K562 (cell line): ENCODE data around the gene LSM14B. TPM values are rescaled to one million over a fixed set of nuclear protein-coding genes. Genes with fewer than 3 reads are reported as not detected.

Experiments used
- ATAC-seq: fragments of 200-7000 bp; cut with Tn5 transposase; 3 replicates; pipeline ENCODE4 v1.9.1; 2020; ENCODE audit warnings: moderate library complexity
- BruUV-seq: library from RNA; stranded (reverse); fragments of 400-500 nt; replicated peaks from 2 replicates; lab custom pipeline; 2021; lab: Mats Ljungman, UMichigan
- CTCF ChIA-PET: fragments of 300-600 bp; formaldehyde crosslinking; extraction: SDS; loops from one replicate; lab custom pipeline; 2021; ENCODE audit warnings: low intra/inter-chr PET ratio; lab: Yijun Ruan, JAX
- POLR2A ChIA-PET: fragments of 300-600, 350-650 bp; sonication (Branson Sonifier 250); formaldehyde crosslinking; extraction: SDS; loops from one replicate; lab custom pipeline; 2021; ENCODE audit warnings: antibody characterized with exemption, inconsistent platforms; lab: Yijun Ruan, JAX
- DNase-seq, 4 experiments: peaks; one replicate each; pipeline versions ENCODE4 v3.0.0 to v3.0.0-alpha.2; 2011 to 2018; ENCODE audit warnings: low spot score in 3 of 4, mixed read lengths in 3 of 4; ENCODE audit errors: extremely low read depth in 1 of 4
- FAIRE-seq: peaks from 2 replicates; lab custom pipeline; 2011; peaks lifted over from hg19 to GRCh38; lab: Jason Lieb, UNC
- H2AFZ ChIP-seq: 2 replicates; pipeline ENCODE4 v1.6.0; 2011; ENCODE audit warnings: low read depth, low read length, control low read depth, inconsistent platforms
- H3K27ac ChIP-seq: fragments of 200-600 bp; 3 replicates; pipeline ENCODE4 v1.8.0; 2011; ENCODE audit warnings: low read depth, mild to moderate bottlenecking, control low read depth, inconsistent platforms, low read length, moderate library complexity, mixed read lengths; ENCODE audit errors: extremely low read depth
- H3K27me3 ChIP-seq, 2 experiments: fragments of 300-600 bp in 1 of 2; 2 replicates in 1 of 2; 3 replicates in 1 of 2; pipeline versions ENCODE4 v1.6.0 to v1.8.0; 2011; ENCODE audit warnings: inconsistent platforms in 2 of 2, low read length in 2 of 2, mild to moderate bottlenecking in 1 of 2, mixed read lengths in 1 of 2, moderate library complexity in 1 of 2; ENCODE audit not compliant: control insufficient read depth in 2 of 2, insufficient read depth in 2 of 2
- H3K36me3 ChIP-seq: fragments of 300-600 bp; 3 replicates; pipeline ENCODE4 v1.8.0; 2011; ENCODE audit warnings: mild to moderate bottlenecking, low read length, inconsistent platforms; ENCODE audit not compliant: control insufficient read depth, insufficient read depth
- H3K4me1 ChIP-seq, 2 experiments: fragments of 200-600 bp in 1 of 2; replicated peaks in 1 of 2; 2 replicates in 1 of 2; 3 replicates in 1 of 2; pipeline versions ENCODE4 v1.5.1 to v1.8.0; 2011; ENCODE audit warnings: inconsistent platforms in 2 of 2, low read length in 2 of 2, mild to moderate bottlenecking in 1 of 2, mixed read lengths in 1 of 2, moderate library complexity in 1 of 2; ENCODE audit not compliant: control insufficient read depth in 2 of 2, insufficient read depth in 2 of 2
- H3K4me2 ChIP-seq: 2 replicates; pipeline ENCODE4 v1.6.1; 2011; ENCODE audit warnings: low read length, control low read depth, inconsistent platforms, mixed read lengths; ENCODE audit not compliant: insufficient read depth
- H3K4me3 ChIP-seq: fragments of 200-600 bp; sonication (generic), shearing (Covaris generic); 2 replicates; pipeline ENCODE4 v1.5.1; 2016; ENCODE audit warnings: control low read depth, inconsistent platforms
- H3K79me2 ChIP-seq: fragments of 200-600 bp; 3 replicates; pipeline ENCODE4 v1.8.0; 2011; ENCODE audit warnings: low read length, inconsistent platforms; ENCODE audit not compliant: control insufficient read depth, insufficient read depth
- H3K9ac ChIP-seq, 2 experiments: 2 replicates each; pipeline versions ENCODE4 v1.6.0 to v1.6.1; 2011; ENCODE audit warnings: low read depth in 2 of 2, low read length in 2 of 2, control low read depth in 1 of 2, inconsistent platforms in 1 of 2, mild to moderate bottlenecking in 1 of 2, mixed read lengths in 1 of 2; ENCODE audit not compliant: insufficient read depth in 1 of 2
- H3K9me1 ChIP-seq: one replicate; pipeline ENCODE4 v1.6.0; 2011; ENCODE audit warnings: inconsistent platforms, mild to moderate bottlenecking, low read length, moderate library complexity; ENCODE audit not compliant: control insufficient read depth, insufficient read depth
- H3K9me3 ChIP-seq: replicated peaks from 2 replicates; pipeline ENCODE4 v1.5.1; 2011; ENCODE audit warnings: low read depth, low read length, inconsistent platforms; ENCODE audit not compliant: control insufficient read depth, insufficient read depth
- H4K20me1 ChIP-seq: replicated peaks from 2 replicates; pipeline ENCODE4 v1.6.1; 2011; ENCODE audit warnings: low read length, inconsistent platforms, mixed read lengths; ENCODE audit not compliant: control insufficient read depth, insufficient read depth
- ARHGAP35 ChIP-seq: fragments of 450-650 bp; IDR thresholded peaks from 2 replicates; pipeline ENCODE4 v1.6.1; 2018; ENCODE audit not compliant: partially characterized antibody
- BDP1 ChIP-seq: IDR thresholded peaks from 3 replicates; pipeline ENCODE4 v1.6.1; 2011; ENCODE audit not compliant: insufficient read length, insufficient read depth
- BRCA1 ChIP-seq, 2 experiments: fragments of 450-650 bp in 1 of 2; sonication (generic) in 1 of 2; formaldehyde crosslinking in 1 of 2; IDR thresholded peaks; 2 replicates each; pipeline versions ENCODE4 v1.5.0 to v1.6.1; 2017 to 2020; ENCODE audit warnings: mild to moderate bottlenecking in 1 of 2, missing genetic modification reagents in 1 of 2
- ZNF121 ChIP-seq: sonication (generic); formaldehyde crosslinking; conservative IDR thresholded peaks from 2 replicates; pipeline ENCODE4 v1.8.0; 2022; ENCODE audit warnings: missing genetic modification reagents
- WGBS: fragments of 100-300 bp; shearing (Covaris generic); methylation state at CpG from one replicate; pipeline ENCODE4 v1.1.6; 2016; ENCODE audit warnings: low coverage, mixed read lengths; ENCODE audit not compliant: insufficient coverage; ENCODE audit errors: missing lambda C conversion rate; 5-methylcytosine and 5-hydroxymethylcytosine counted together
- in situ Hi-C: fragments of 300-500 bp; cut with MboI; formaldehyde crosslinking; loops from 4 replicates; pipeline ENCODE4 v1.15.0; 2018; ENCODE audit warnings: inconsistent platforms, mixed read lengths
- intact Hi-C: fragments of 100-400 bp; cut with micrococcal nuclease; formaldehyde crosslinking; loops from 2 replicates; pipeline ENCODE4 v1.14.2; 2022
- polyA plus RNA-seq, 8 experiments: library from polyadenylated mRNA; depleted of rRNA in 4 of 8; stranded (reverse) in 5 of 8; unstranded in 3 of 8; fragments of >200 nt; fragmentation: Nextera tagmentation in 2 of 8; fragmentation: Illumina TruSeq in 1 of 8; extraction: Ambion mirVana in 2 of 8; extraction: Trizol in 1 of 8; gene quantifications; 2 replicates each; pipeline versions ENCODE4 v1.2.1 to v1.2.3, GENCODE V29; 2011 to 2014; ENCODE audit warnings: inconsistent platforms in 1 of 8, missing spikeins in 1 of 8
- total RNA-seq, 7 experiments: library from RNA; depleted of rRNA in 6 of 7; stranded (reverse); fragments of >200 nt in 6 of 7; fragmentation: Illumina TruSeq in 2 of 7; extraction: Trizol in 2 of 7; gene quantifications; 2 replicates each; pipeline versions ENCODE4 v1.2.1 to v1.2.3, GENCODE V29; 2011 to 2021; ENCODE audit warnings: low replicate concordance in 1 of 7
- TF ChIP-seq, protein P1 (sequence below): fragments of 250-450 bp; sonication (Bioruptor Pico); IDR thresholded peaks from 2 replicates; pipeline ENCODE4 v1.5.0; 2020; ENCODE audit warnings: mild to moderate bottlenecking

LSM14B gene
- total and polyA plus RNA-seq, 9 of the 15 experiments (the other 6 are each of a cell fraction or from before 2014, with no cell fraction given), result 0.66 to 36.0 (median 20.2) TPM

DNA sequence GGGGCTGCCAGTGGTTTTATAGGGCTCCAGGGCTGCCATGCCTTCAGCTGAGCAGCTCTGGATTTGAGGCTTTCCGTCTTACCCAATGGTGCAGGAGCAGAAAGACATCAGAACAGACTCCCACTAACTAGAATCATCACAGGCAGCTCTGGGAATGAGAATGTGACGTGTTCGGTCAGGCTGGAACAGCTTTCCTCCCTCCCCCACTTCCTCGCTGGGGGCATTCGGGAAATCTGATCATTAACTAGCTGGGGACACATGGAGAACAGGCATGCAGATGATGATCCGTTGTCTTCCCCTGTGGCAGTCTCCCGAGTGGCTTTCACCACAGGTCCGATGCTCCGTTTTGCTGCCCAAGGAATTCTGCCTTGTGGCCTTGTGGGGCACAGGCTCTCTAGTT, 55.0 kb downstream of the LSM14B start (continued):
- TF ChIP-seq, protein P1, sequence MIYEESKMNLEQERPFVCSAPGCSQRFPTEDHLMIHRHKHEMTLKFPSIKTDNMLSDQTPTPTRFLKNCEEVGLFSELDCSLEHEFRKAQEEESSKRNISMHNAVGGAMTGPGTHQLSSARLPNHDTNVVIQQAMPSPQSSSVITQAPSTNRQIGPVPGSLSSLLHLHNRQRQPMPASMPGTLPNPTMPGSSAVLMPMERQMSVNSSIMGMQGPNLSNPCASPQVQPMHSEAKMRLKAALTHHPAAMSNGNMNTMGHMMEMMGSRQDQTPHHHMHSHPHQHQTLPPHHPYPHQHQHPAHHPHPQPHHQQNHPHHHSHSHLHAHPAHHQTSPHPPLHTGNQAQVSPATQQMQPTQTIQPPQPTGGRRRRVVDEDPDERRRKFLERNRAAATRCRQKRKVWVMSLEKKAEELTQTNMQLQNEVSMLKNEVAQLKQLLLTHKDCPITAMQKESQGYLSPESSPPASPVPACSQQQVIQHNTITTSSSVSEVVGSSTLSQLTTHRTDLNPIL, result no peak
- TF ChIP-seq BDP1 (no peak), ARHGAP35 (no peak)

DNA sequence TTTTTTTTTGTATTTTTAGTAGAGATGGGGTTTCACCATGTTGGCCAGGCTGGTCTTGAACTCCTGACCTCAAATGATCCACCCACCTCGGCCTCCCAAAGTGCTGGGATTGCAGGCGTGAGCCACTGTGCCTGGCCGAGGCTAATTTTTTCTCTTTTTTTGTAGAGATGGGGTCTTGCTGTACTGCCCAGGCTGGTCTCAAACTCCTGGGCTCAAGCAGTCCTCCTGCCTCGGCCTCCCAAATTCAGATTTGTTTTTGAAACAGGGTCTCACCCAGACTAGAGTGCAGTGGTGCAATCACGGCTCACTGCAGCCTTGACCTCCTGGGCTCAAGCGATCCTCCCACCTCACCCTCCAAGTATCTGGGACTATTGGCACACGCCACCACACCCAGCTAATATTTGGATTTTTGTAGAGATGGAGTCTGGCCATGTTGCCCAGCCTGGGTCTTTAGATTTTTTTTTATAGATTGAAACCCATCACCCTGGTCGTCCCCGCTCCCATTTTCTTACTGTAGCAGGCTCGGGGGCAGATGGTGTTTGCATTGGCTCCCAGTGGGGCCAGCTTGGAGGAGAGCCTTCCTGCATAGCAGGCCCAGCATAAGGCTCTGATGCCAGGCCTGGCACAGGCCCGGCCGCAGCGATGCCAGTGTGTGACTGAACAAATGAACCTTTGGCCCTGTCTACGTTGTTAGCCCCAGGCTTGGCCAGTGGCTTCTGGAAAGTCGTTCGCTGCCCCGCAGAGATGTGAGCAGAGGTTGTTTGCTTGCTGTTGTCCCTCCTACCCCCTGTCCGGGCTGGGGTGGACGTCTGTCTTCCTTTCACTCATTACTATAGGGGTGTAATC, 56.3 kb downstream of the LSM14B start:
- no peaks in the 10 kb centered on the region for H4K20me1 ChIP-seq
- DNase-seq (no peak), FAIRE-seq (no peak), ATAC-seq (no peak)
- H3K4me3 ChIP-seq, result no peak overlapping the region
- no peaks in the 10 kb centered on the region for H3K27me3 ChIP-seq
- intact Hi-C loops (no loop called here), in situ Hi-C loops (no loop called here)
- ChIA-PET CTCF (no interaction called here), POLR2A (no interaction called here)
- TF ChIP-seq ZNF121 (CRISPR knock-in tag), result peak; percentile 70
- TF ChIP-seq BRCA1 (IDR thresholded peaks at IDR 0.05), result no peak
- no peak for TF ChIP-seq BRCA1 (CRISPR knock-in tag; IDR thresholded peaks at IDR 0.05)
- H3K4me1 ChIP-seq, result peaks cover 5 to 9% of the 10 kb centered on the region in 2 experiments; a peak in 4 of 5 replicates
- H3K79me2 ChIP-seq, result peaks cover 18% of the 10 kb centered on the region
- no peak overlapping the region for H3K27ac ChIP-seq
- no peaks in the 10 kb centered on the region for H3K9me3 ChIP-seq
- H2AFZ ChIP-seq, result no peak overlapping the region
- H3K9me1 ChIP-seq, result no peaks in the 10 kb centered on the region
- 89% methylated on average over 19 of the region's 19 CpGs for WGBS
- no peak overlapping the region for H3K4me2 ChIP-seq
- H3K9ac ChIP-seq, result no peak overlapping the region; a peak in 1 of 4 replicates
- BruUV-seq, result no TSS peak
- peaks cover 62% of the 10 kb centered on the region; the same call in 2 of the 3 replicates for H3K36me3 ChIP-seq
